ENCODE results near the gene MED28.
A peak's percentile ranks its signal among the peaks of the same experiment; 100 is the strongest.
"Not testable (repeated sequence)": the region's sequence is repeated elsewhere in the genome, so short reads cannot be mapped to it uniquely, and the experiment has no call there.

MED28 gene

DNA sequence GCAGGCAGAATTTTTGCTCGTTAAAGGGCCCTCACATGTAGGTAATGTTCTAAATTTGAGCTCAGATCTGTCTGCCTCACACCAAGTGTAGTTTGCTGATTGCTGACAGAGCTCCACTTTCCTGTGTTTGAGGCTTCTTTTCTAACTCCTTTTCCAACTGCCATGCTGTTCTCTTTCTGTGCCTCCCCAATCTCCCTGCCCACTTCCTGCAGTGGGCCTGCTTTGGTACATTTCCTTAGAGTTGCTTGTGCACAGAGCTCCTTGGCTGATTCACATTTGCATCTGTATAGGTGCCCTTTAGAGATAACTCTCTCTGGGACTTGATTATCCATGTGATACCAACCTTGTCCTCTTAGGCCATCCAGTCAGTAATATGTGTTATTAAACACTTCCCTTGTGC lies 4.5 kb downstream of the MED28 start:
- DNase-seq, result no peak

DNA sequence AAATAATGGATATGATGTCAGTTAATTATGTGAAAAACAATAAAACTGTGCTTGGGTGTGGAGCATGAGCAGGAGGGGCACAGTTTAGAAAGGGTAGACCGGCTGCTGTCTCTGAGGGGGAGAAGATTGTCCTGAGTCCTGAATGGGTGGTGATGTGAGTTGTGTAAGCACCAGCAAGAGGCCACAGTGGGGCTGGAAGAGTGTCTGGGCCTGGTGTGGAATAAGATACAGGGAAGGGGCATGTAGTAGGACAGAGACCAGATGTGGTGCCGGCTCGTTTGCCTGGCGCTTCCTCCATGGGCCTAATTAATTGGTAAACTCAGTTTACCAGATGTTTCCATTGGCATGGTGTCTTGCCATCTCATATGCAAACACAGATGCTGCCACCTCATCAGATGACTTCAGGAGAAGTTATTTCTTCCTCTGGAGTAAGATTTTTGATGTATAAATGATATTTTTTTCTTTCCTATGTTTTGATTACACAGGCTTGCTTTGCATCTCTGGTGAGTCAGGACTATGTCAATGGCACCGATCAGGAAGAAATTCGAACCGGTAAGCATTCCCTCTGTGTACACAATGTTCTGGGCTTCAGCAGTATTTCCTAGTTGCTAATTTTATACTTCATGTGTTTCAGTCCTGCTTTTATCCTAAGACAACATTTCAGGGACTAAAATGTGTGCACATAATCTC lies 5.1 kb downstream of the MED28 start:
- no peak for DNase-seq

DNA sequence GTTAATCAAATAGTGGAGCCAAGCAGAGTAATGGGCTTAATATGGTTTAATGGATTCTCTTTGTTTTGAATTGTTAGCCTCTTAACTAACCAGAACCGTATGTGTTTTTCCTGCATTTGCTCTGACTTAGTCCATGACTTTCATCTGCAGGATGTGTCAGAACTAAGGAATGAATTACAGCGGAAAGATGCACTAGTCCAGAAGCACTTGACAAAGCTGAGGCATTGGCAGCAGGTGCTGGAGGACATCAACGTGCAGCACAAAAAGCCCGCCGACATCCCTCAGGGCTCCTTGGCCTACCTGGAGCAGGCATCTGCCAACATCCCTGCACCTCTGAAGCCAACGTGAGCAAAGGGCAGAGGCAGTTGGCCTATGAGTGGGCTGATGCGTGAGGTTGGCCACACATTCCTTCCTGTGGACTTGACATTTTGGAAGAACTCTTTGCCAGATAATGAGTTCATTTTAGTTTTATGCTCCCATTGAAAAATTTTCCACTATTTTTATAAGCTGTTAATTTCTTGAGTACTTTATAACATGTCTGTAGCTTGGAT lies 9.1 kb downstream of the MED28 start:
- no peak for DNase-seq

DNA sequence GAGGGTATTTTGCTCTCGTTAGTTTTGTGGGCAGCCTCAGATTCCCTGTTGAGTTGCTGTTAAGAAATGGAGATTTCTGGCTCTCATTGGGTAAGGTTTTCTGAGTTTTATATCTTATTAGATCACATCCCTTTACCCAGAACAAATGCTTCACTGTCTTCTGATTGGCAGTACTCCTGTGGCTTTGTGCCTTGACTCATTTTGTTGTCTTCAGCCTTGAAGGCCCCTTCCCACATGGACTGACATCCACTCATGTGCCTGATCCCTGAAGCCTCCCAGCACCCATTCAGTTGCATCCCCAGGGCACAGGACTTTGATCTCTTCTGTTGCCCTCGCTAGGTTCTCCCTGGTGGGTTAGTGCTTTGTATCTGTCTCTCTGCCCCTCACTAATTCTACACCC lies 10.4 kb downstream of the MED28 start:
- no peak for DNase-seq

DNA sequence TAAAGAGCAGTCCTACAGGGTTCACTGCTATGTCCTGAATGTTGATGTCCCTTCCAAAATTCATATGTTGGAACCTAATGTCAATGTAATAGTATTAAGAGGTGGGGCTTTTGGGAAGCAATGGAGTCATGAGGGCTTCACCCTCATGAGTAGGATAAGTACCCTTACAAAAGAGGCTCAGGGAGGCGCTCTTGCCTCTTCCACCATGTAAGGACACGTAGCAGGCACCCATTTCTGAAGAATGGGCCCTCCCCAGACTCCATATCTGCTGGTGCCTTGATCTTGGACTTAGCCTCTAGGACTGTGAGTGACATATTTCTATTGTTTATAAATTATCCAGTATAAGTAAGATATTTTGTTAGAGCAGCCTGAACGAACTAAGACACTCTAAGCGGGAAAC lies 15.8 kb downstream of the MED28 start:
- no peak for DNase-seq

DNA sequence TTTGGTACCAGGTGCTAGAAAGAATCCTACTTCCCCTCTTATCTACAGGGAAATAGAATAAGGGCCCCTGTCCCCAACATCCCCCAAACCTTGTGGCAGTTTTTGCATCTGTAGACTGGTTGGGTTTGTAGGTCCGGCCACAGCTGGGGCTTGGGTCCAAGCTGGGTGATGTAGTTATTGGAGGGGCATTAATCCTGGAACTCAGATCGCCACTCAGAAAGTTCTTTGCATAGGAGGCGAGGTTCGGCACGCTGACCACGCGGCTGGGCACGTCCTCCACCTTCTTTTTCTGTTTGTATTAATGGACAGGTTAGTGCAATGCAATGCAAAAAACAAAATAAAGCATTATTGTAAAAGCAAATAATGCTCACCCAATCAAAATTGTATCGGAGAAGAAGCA lies 19.2 kb downstream of the MED28 start:
- DNase-seq, result no peak

DNA sequence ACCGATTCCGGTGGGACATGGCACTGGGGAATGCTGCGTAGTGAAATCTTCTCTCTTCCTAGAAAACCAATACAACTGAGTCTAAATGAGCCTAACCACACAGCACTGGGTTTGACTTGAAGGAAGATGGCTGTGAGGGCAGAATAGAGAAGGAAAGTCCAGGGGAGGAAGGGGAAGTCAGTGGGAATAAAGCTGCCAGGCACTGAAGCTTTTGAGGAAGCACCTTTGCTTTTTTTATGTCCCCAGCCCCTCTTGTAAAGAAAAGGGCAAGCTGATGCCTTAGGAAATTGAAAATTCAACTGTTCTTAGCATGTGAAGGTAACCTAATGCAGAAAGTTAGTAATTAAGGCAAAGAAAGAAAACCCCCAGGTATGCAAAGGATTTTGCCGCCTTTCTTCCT lies 20.6 kb downstream of the MED28 start:
- DNase-seq, result no peak

DNA sequence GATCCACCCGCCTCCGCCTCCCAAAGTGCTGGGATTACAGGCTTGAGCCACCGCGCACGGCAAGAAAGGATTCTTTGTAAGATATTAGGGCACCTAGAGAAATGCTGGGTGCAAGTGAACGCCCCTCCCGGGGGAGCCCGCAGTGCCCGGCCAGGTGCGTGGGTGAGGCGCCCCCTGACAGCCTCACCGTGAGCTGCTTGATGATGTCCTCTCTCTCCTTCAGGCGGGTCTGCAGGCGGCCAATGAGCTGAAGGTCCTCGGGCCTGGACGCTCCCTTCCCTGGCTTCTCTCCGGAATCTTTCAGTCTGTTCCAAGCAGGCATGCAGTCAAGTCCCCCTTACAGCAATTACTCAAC lies 21.9 kb downstream of the MED28 start:
- DNase-seq, result no peak

DNA sequence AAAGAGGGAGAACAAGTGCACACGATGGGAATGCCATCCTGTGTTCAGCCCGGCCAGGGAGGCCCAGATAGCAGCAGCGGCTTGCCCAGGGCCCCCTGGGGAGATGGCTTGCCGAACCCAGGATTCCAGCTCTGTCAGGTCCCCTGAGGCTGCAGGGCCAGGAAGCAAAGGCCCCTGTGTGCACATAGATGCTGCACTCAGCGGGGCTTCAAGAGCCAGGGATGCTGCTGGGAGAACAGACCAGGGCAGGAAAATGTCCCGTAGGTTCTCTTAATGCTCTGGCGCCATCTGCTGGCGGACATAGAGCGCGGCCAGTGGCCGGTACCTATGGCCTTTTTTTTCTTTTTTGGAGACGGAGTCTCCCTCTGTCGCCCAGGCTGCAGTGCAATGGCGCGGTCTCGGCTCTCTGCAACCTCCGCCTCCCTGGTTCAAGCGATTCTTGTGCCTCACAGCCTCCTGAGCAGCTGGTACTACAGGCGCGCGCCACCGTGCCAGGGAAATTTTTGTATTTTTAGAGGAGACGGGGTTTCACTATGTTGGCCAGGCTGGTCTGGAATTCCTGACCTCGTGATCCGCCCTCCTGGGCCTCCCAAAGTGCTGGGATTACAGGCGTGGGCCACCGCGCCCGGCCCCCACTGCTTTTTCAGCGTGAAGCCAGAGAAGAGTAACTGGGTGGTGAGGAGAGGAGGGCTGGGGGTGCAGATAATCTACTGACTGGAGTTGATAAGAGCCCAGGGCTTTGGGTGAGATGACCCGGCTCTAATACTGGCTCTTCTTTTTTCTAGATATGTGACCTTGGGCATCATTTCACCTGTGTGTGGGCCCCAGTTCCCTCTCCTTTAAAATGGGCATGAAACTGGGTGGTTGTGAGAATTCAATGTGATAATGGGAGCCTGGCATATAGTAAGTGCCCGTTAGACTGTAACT lies 22.5 kb downstream of the MED28 start:
- DNase-seq, result peak; percentile 70

DNA sequence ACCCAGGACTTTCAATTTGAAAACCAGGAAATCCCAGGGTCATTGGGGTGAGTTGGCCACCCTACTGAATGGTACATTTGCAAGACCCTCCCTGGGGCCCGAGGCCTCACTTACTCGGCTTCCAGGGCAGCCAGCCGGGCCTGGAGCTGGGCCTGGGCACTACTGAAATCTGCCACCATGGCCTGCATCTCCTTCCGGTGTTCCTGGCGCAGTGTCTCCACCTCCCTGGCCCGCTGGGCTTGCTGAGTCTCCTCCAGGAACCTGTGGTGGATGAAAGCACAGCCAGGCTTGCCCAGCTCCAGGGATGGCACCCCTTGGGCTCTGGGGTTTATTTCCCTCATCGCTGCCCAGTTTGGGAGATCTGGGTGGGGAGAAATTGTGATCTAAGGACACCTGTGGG lies 24.7 kb downstream of the MED28 start:
- DNase-seq, result no peak

DNA sequence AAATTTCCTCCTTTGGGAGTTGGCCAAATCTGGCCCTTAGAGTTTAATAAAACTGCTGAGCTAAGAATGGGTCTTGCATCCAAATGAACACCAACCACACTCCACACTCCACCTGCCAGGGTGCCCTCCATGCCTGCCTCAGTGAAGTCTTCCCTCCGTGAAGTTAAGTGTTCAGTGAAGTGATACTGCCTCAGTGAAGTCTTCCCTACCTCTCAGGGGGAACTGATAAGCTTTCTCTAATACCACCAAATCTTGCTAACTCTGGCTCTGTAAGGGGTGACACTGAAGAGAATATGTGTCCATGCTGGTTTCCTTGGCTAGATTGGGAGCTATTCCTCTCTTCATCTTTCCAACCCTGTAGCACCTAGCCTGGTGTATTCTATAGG lies 27.9 kb downstream of the MED28 start:
- no peak for DNase-seq

DNA sequence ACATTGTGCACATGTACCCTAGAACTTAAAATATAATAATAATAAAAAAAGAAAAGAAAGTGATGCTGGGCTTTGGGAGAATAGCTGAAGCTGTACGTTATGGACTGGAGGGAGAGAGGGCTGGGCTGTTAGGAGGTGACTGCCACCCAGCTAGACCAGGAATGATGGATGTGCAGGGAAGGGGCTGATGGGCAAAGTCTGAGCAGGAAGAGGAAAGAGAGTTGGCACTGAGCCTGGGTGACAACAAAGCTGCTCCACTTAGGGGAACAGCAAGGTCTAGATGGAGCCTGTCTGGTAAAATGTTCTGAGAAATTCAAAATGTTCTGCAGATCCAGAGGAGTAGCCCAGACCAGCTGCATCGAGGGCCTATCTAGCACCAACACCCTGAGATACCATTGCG lies 32.3 kb downstream of the MED28 start:
- no peak for DNase-seq

DNA sequence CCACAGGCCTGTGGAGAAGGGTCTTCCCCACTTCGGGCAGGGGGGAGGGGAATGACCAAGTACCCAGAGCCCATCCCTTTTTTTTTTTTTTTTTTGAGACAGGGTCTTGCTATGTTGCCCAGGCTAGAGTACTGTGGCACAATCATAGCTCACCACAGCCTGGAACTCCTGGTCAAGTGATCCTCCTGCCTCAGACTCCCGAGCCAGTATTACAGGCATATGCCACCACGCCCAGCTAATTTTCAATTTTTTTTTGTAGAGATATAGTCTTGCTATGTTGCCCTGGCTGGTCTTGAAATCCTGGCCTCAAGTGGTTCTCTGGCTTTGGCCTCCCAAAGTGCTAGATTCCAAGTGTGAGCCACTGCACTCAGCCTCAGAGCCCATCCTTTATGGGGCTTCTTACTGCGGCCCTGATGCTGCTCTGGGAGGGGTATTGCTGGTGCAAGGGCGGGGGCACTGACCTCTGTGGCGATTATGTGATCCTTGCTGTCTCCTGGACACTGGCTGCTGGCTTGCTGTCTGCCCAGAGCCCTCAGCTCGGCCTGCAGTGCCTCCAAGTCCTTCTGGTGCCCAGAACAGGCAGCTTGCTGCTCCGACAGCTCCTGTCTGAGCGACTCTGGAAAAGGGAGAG lies 32.9 kb downstream of the MED28 start:
- DNase-seq, result no peak

DNA sequence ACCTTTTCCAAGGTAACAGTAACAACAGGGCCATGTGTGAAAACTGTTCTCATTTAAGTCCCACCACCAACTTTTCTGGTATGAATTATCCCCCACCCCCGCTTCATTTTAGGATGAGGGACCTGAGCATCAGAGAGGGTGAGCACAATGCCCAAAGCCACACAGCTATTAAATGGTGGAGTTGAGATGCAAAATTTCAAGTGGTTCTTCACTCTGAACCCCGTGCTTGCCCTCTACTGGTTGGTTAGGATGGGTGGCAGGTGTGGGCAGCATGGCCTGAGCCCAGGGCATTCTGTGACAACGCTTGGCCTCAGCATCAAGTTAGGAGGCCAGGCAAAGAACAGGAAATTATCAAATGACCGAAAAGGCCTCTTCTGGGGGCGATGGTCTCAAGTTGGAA lies 33.5 kb downstream of the MED28 start:
- DNase-seq, result no peak

DNA sequence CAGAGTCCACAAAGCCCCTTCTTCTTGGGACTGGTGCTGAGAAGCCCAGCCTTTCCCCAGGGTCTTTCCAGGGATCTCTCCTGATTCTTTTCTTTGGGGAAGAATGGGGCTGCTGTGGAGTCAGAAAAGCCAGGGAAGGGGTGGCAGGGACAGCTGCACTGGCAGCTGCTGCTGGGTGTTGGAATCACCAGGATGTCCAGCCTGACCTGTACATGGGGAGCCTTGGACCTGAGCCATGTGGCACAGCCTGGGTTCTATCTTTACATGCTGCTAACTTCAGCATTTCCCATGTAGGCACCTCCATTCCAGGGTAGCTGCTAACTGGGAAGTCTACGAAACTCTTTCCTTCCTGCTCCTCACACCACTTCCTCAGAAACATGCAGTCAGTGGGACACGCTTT lies 36.0 kb downstream of the MED28 start:
- no peak for DNase-seq

DNA sequence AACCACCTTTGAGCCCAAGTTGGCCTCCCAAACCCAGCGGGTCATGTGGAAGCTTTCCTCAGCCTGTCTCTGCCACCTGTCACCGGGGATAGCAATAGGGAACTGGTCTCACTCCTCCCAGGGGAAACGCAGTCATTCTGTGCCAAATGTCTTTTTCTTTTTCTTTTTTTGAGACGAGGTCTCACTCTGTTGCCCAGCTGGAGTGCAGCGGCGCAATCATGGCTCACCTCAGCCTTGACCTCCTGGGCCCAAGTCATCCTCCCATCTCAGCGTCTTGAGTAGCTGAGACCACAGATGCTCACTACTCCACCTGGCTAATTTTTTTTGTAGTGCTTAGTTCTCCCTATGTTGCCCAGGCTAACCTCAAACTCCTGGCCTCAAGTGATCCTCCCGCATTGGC lies 40.3 kb downstream of the MED28 start:
- DNase-seq, result no peak

DNA sequence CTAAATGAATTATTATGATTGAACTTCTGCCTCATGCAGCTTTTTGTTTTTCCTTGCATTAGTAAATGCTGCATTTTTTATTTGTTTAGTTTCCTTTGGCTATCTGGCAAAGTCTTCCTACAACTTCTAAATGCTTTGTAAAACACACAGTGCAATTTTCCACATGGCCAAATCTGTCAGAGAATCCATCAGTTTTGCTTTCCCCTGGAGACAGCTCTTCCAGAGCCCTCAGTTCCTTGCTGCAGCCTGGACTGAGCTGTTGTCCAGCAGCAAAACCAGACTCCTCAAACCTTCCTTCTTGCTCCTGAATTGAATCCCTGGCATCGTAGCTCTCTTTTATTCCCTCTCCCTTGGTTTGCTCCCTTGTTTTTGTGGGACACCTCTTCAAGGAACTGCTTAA lies 42.6 kb downstream of the MED28 start:
- DNase-seq, result no peak

DNA sequence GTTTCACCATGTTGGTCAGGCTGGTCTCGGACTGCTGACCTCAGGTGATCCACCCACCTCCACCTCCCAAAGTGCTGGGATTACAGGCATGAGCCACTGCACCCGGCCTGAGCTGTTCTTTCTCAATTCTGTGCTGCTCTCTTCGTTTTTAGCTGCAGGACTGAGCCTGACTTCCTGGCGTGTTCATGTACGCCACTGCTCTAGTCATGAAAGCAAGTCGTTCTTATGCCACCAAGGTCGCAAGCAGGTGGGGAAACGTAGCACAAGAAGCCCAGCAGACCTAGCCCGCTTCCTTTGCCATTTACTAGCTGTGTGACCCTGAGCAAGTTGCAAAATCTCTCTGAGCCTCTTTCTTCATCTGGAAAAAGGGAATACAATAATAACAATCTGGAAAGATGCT lies 43.4 kb downstream of the MED28 start:
- no peak for DNase-seq

DNA sequence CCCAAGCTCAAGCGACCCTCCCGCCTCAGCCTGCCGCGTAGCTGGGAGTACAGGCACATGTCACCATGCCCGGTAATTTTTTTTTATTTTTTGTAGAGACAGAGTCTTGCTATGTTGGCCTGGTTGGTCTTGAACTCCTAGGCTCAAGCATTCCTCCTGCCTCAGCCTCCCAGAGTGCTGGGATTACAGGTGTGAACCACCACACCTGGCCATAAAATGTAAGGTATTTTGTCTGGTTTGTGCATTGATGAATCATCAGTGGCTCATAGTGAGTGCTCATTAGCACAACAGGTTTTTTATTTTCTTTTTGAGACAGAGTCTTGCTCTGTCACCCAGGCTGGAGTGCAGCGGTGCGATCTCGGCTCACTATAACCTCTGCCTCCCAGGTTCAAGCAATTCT lies 44.8 kb downstream of the MED28 start:
- not testable (repeated sequence) for DNase-seq

DNA sequence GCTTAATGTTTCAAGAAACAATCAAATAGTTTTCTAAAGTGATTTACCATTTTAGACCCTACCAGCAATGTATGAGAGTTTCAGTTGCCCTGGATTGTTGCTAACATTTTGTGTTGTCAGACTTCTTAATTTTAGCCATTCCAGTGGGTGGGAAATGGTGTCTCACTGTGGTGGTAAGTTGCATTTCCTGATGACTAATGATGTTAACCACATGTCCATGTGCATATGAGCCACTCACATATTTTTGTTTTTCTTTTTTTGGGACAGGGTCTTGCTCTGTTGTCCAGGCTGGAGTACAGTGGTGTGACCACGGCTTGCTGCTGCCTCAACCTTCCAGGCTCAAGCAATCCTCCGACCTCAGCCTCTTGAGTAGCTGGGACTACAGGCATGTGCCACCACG lies 48.3 kb downstream of the MED28 start:
- no peak for DNase-seq

DNA sequence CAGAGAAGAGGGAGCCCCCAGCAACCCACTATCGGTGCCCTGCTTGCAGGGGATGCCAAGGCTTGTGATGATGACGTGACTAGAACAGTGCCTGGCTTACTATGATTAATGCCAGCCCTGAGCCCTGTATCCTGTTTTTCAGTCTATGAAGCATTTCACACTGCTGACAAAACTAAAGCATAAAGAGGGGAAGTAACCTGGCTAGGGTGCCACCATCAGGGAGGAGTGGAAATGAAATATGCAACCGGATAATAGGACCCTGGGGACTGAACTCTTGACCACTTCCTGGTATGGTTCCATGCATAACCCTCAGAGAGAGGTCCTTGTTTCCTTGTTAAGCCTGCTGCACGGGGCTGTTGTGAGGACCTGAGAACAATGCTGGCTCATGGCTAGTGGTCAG lies 50.3 kb downstream of the MED28 start:
- DNase-seq, result no peak

DNA sequence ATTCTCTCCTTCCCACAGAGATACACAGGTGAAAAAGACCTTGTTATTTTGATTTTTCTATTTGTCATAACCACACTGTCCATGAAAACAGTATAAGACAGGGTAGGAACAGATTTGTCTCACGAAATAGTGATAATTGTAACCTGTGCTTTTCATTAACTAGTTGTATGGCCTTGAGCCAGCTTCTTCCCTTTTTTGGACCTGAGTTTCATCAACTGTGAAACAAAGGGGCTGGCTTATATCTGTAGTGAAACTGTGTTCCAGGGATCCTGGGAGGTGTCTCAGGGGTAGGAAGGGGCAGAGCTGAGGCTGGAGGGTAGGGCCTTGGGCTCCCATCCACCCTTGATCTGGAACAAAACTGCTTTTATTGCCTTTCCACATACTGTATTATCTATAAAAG lies 50.9 kb downstream of the MED28 start:
- DNase-seq, result no peak

DNA sequence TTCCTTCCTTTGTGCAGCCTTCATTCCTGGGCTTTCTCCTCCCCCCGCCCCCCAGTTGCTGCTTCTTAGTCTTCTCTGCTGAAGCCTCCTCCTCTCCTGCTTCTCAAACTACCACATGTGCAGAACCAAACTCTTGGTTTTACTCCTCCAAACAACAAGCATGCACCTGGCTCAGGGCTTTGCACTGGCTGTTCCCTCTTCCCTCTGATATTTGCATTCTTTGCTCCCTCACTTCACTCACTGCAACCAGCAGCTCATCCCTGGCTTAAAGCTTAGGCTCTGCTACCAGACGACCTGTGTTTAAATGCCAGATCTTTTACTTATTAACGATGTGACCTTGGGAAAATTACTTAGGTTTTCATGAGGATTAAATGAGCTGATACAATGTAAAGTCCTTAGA lies 51.4 kb downstream of the MED28 start:
- DNase-seq, result no peak

DNA sequence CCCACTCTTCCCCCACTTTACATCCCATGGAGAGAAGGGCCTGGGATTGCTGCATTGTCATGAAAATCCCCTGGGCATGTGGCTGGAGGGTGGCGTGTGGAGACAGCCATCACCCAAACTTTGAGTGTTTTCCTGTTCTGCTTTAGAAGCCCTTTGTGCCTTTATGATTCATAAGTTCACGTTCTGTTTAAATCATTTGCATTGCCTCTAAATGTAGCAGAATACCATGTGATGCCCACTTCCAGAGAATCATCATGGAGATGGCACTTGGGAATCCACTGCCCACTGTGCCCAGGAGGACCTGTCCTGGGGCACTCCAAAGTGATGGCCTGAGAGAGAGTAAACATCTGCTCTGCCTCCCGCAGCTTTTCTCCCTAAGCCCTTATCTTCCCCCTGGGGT lies 52.8 kb downstream of the MED28 start:
- DNase-seq, result no peak

Data from T-helper 9 cell (primary cell).